ENCODE data around the gene ADH7.

DNA sequence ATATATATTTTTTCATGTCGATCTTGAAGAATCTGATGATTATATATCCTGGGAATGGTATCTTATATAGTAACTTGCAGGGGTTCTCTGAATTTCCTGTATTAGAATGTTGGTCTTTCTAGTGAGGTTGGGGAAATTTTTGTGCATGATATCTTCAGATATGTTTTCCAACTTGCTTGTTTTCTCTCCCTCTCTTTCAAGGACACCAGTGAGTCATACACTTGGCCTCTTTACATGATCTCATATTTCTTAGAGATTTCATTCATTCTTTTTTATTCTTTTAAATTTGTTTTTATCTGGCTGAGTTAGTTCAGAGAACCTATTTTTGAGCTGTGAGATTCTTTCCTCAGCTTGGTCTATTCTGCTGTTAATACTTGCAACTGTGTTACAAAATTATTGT, 48.5 kb upstream of the ADH7 start:
- TF ChIP-seq CTCF (conservative IDR thresholded peaks at IDR 0.05; ENCODE audit: low read length): no peak
- no peak for TF ChIP-seq EZH2phosphoT487 (IDR thresholded peaks at IDR 0.05; ENCODE audit: borderline replicate concordance)

Data from Loucy (cell line).